ENCODE measurements around the gene FIGNL1. TPM values are rescaled to one million over a fixed set of nuclear protein-coding genes. Genes with fewer than 3 reads are reported as not detected.

Gene FIGNL1
- total RNA-seq, 4 donors from 2014 or later, result 3.3 to 6.1 (median 4.5) TPM

GRCh38 chr7:50491209-50491608 is 41.1 kb upstream of the FIGNL1 start:
- no peak overlapping the region for H3K4me3 ChIP-seq
- H3K4me1 ChIP-seq, result no peaks in the 10 kb centered on the region
- H3K27ac ChIP-seq (replicated peaks in 1 of 4), result no peak overlapping the region
- peaks cover 0 to 8% (median 0%) of the 10 kb centered on the region in 4 donors for H3K27me3 ChIP-seq
- TF ChIP-seq CTCF (IDR thresholded peaks at IDR 0.05), result no peak
- TF ChIP-seq POLR2AphosphoS5 (IDR thresholded peaks at IDR 0.05), result no peak
- TF ChIP-seq POLR2A (IDR thresholded peaks at IDR 0.05; ENCODE audit: low read depth), result no peak
- no peak for TF ChIP-seq EP300 (IDR thresholded peaks at IDR 0.05)
- intact Hi-C loops (cut with DNase I), result no loop called here
- no peaks in the 10 kb centered on the region for H3K36me3 ChIP-seq
- no peak for DNase-seq (ENCODE audit: extremely low spot score)
- no peaks in the 10 kb centered on the region for H3K9me3 ChIP-seq
- WGBS, result 79% methylated on average over 5 of the region's 5 CpGs

GRCh38 chr7:50488379-50488778 is 38.2 kb upstream of the FIGNL1 start:
- H3K27me3 ChIP-seq, result peaks cover 0 to 8% (median 0%) of the 10 kb centered on the region in 4 donors
- no peak overlapping the region for H3K27ac ChIP-seq (replicated peaks in 1 of 4)
- DNase-seq (ENCODE audit: extremely low spot score), result no peak
- no peak for TF ChIP-seq CTCF (IDR thresholded peaks at IDR 0.05)
- TF ChIP-seq POLR2AphosphoS5 (IDR thresholded peaks at IDR 0.05), result no peak
- TF ChIP-seq EP300 (IDR thresholded peaks at IDR 0.05), result no peak
- no peak for TF ChIP-seq POLR2A (IDR thresholded peaks at IDR 0.05; ENCODE audit: low read depth)
- H3K9me3 ChIP-seq, result no peaks in the 10 kb centered on the region
- H3K4me3 ChIP-seq, result no peak overlapping the region
- H3K4me1 ChIP-seq, result no peaks in the 10 kb centered on the region
- no peaks in the 10 kb centered on the region for H3K36me3 ChIP-seq
- intact Hi-C loops (cut with DNase I), result no loop called here

- H3K4me1 ChIP-seq, result no peaks in the 10 kb centered on the region
- no peaks in the 10 kb centered on the region for H3K36me3 ChIP-seq
- intact Hi-C loops (cut with DNase I), result no loop called here
- no peak for DNase-seq (ENCODE audit: extremely low spot score)
- 100% methylated on average over 1 of the region's 1 CpG for WGBS
- H3K9me3 ChIP-seq, result no peaks in the 10 kb centered on the region
- no peak overlapping the region for H3K27ac ChIP-seq (replicated peaks in 1 of 4)
- no peak overlapping the region for H3K4me3 ChIP-seq
- H3K27me3 ChIP-seq, result no peaks in the 10 kb centered on the region
- no peak for TF ChIP-seq EP300 (IDR thresholded peaks at IDR 0.05)
- TF ChIP-seq POLR2A (IDR thresholded peaks at IDR 0.05; ENCODE audit: low read depth), result no peak
- no peak for TF ChIP-seq CTCF (IDR thresholded peaks at IDR 0.05)
- no peak for TF ChIP-seq POLR2AphosphoS5 (IDR thresholded peaks at IDR 0.05)
Measured at GRCh38 chr7:50486512-50486911, 36.4 kb upstream of the FIGNL1 start.

GRCh38 chr7:50481867-50482266 is 31.7 kb upstream of the FIGNL1 start:
- H3K4me1 ChIP-seq, result no peaks in the 10 kb centered on the region
- H3K4me3 ChIP-seq, result no peak overlapping the region
- WGBS, result 89% methylated on average over 8 of the region's 8 CpGs
- no peaks in the 10 kb centered on the region for H3K27me3 ChIP-seq
- H3K36me3 ChIP-seq, result no peaks in the 10 kb centered on the region
- TF ChIP-seq EP300 (IDR thresholded peaks at IDR 0.05) (no peak), POLR2AphosphoS5 (IDR thresholded peaks at IDR 0.05) (no peak), CTCF (IDR thresholded peaks at IDR 0.05) (no peak), POLR2A (IDR thresholded peaks at IDR 0.05; ENCODE audit: low read depth) (no peak)
- no peak overlapping the region for H3K27ac ChIP-seq (replicated peaks in 1 of 4)
- H3K9me3 ChIP-seq, result no peaks in the 10 kb centered on the region
- intact Hi-C loops (cut with DNase I), result no loop called here
- peak; percentile 84 for DNase-seq (ENCODE audit: extremely low spot score)

GRCh38 chr7:50480797-50481196 is 30.6 kb upstream of the FIGNL1 start:
- no peak for TF ChIP-seq POLR2A (IDR thresholded peaks at IDR 0.05; ENCODE audit: low read depth)
- TF ChIP-seq CTCF (IDR thresholded peaks at IDR 0.05), result no peak
- TF ChIP-seq POLR2AphosphoS5 (IDR thresholded peaks at IDR 0.05), result no peak
- no peak for TF ChIP-seq EP300 (IDR thresholded peaks at IDR 0.05)
- Histone ChIP-seq H3K27me3 (peaks cover 0 to 4% (median 0%) of the 10 kb centered on the region in 4 donors), H3K27ac (replicated peaks in 1 of 4) (no peak overlapping the region), H3K4me1 (no peaks in the 10 kb centered on the region), H3K9me3 (no peaks in the 10 kb centered on the region), H3K4me3 (no peak overlapping the region), H3K36me3 (no peaks in the 10 kb centered on the region)
- WGBS, result 91% methylated on average over 4 of the region's 4 CpGs
- intact Hi-C loops (cut with DNase I), result no loop called here
- peak; percentile 47 for DNase-seq (ENCODE audit: extremely low spot score)

Measured in esophagus muscularis mucosa (tissue), 4 donors.